ENCODE data around the gene MALRD1. TPM values are rescaled to one million over a fixed set of nuclear protein-coding genes. Genes with fewer than 3 reads are reported as not detected.
A peak's percentile ranks its signal among the peaks of the same experiment; 100 is the strongest.

MALRD1 gene
- total and polyA plus RNA-seq, 2 of the 8 experiments (the other 6 are each of a cell fraction or from before 2014, with no cell fraction given): 0.32 to 0.35 TPM

DNA sequence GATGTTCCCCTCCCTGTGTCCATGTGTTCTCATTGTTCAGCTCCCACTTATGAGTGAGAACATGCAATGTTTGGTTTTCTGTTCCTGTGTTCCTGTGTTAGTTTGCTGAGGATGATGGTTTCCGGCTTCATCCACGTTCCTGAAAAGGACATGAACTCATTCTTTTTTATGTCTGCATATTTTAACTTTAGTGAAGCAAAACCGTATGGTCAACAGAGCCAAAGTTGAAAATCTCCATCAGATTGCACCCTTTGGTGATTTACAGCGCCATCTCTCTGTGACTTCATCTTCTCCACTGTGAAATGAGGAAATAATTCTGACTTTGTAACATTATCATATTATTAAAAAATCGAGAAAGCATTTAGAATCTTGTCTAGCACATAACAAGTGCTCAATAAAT, 635.4 kb downstream of the MALRD1 start:
- no peak overlapping the region for H3K23ac ChIP-seq (ENCODE audit: insufficient read length)
- no peaks in the 10 kb centered on the region for H3K79me1 ChIP-seq (ENCODE audit: low read depth, low read length)
- no peak overlapping the region for H3K9ac ChIP-seq (replicated peaks in 1 of 4; ENCODE audit: extremely low read depth in 1 of 4, low read depth in 3 of 4, low read length in 3 of 4)
- no peak overlapping the region for H3K14ac ChIP-seq (ENCODE audit: insufficient read length)
- no peak overlapping the region for H3K18ac ChIP-seq (ENCODE audit: extremely low read depth, low read length)
- WGBS, 2 experiments (ENCODE audit: extremely low coverage in 1 of 2, insufficient coverage in 1 of 2, insufficient read length in 1 of 2, insufficient replicate concordance in 2 of 2, low coverage in 1 of 2, low lambda C conversion rate in 2 of 2, missing lambda C conversion rate in 1 of 2): 88% methylated on average over 5 of the region's 5 CpGs; no CpG with 5 or more reads in 1 of the 2 experiments
- H3K4me1 ChIP-seq (replicated peaks in 1 of 4; ENCODE audit: control insufficient read depth in 3 of 4, insufficient read depth in 4 of 4, low read length in 3 of 4): peaks cover 0 to 2% (median 0%) of the 10 kb centered on the region in 4 experiments; a peak in 1 of 7 replicates
- no peak overlapping the region for H3K27ac ChIP-seq (ENCODE audit: low read depth, low read length)
- no peak overlapping the region for H3K56ac ChIP-seq (replicated peaks; ENCODE audit: insufficient read length, low read depth, low read length)
- H4K91ac ChIP-seq (replicated peaks; ENCODE audit: insufficient read length, low read length): no peak overlapping the region
- H2AFZ ChIP-seq (ENCODE audit: low read length): no peak overlapping the region
- H2BK15ac ChIP-seq (ENCODE audit: low read length): no peak overlapping the region
- TF ChIP-seq RAD21 (IDR thresholded peaks at IDR 0.05 in 1 of 2, conservative IDR thresholded peaks at IDR 0.05 in 1 of 2; ENCODE audit: low read depth in 2 of 2, low read length in 2 of 2) (peak; percentile 25 to 30; a peak in 2 of 4 replicates), SP4 (IDR thresholded peaks at IDR 0.05; ENCODE audit: low read length) (no peak), JUND (IDR thresholded peaks at IDR 0.05; ENCODE audit: low read length) (no peak), TCF12 (IDR thresholded peaks at IDR 0.05; ENCODE audit: low read depth, low read length) (no peak), EP300 (IDR thresholded peaks at IDR 0.05; ENCODE audit: borderline replicate concordance in 1 of 2, low read depth in 2 of 2, low read length in 2 of 2) (no peak)
- no peak overlapping the region for H2BK5ac ChIP-seq (ENCODE audit: low read depth, low read length)
- no peak overlapping the region for H3K4me2 ChIP-seq (ENCODE audit: insufficient read depth in 1 of 2, low read depth in 2 of 2, low read length in 2 of 2)
- H4K20me1 ChIP-seq (replicated peaks in 1 of 2; ENCODE audit: control insufficient read depth in 1 of 2, insufficient read depth in 2 of 2, low read length in 2 of 2): no peaks in the 10 kb centered on the region
- POLR2A ChIA-PET (ENCODE audit: partially characterized antibody): no interaction called here
- no peaks in the 10 kb centered on the region for H3K9me3 ChIP-seq (ENCODE audit: insufficient read depth in 2 of 2, low read depth in 1 of 2, low read length in 1 of 2)
- no peak overlapping the region for H3K4me3 ChIP-seq (ENCODE audit: extremely low read depth in 1 of 4, insufficient read depth in 2 of 4, low read depth in 3 of 4, low read length in 4 of 4)
- H2BK20ac ChIP-seq (ENCODE audit: low read length): no peak overlapping the region
- no peak overlapping the region for H2BK12ac ChIP-seq (ENCODE audit: low read depth, low read length)
- CTCF ChIA-PET (ENCODE audit: partially characterized antibody): interaction anchor here (0.7 kb wide), 1 partner anchor 168 kb away, joined by 3 read pairs; no protein-coding TSS in a partner anchor
- H3K23me2 ChIP-seq (ENCODE audit: low read depth, low read length): no peaks in the 10 kb centered on the region
- H3K36me3 ChIP-seq (ENCODE audit: control insufficient read depth in 2 of 4, insufficient read depth in 4 of 4, low read length in 3 of 4): no peaks in the 10 kb centered on the region
- H2AK5ac ChIP-seq (ENCODE audit: low read depth, low read length): no peak overlapping the region
- no peak overlapping the region for H4K8ac ChIP-seq (ENCODE audit: extremely low read depth, insufficient read depth, low read length)
- no peaks in the 10 kb centered on the region for H3K27me3 ChIP-seq (replicated peaks in 1 of 4; ENCODE audit: control insufficient read depth in 3 of 4, extremely low read depth in 1 of 4, insufficient read depth in 3 of 4, low read length in 3 of 4)
- H3K79me2 ChIP-seq (ENCODE audit: control insufficient read depth in 1 of 2, insufficient read depth in 2 of 2, low read length in 2 of 2): no peaks in the 10 kb centered on the region
- FAIRE-seq: no peak
- DNase-seq (ENCODE audit: low read depth in 1 of 2, low spot score in 2 of 2): no peak
- H3K4ac ChIP-seq (replicated peaks; ENCODE audit: insufficient read length, low read depth, low read length): no peak overlapping the region
- no peak overlapping the region for H2BK120ac ChIP-seq (replicated peaks; ENCODE audit: low read depth, low read length)
- H4K5ac ChIP-seq (ENCODE audit: insufficient read length, low read depth, low read length): no peak overlapping the region
